ENCODE results near the gene P4HB.

The P4HB gene

GRCh38 chr17:81833921-81834830 lies 26.2 kb downstream of the P4HB start:
- ChIA-PET POLR2A (interaction anchor here (1.0 to 2.0 kb wide), 10 partner anchors 10 to 92 kb away, joined by 3 to 10 read pairs (median 4); partner anchors contain the start of gene P4HB), CTCF (interaction anchor here (0.7 to 3.0 kb wide), 5 partner anchors 12 to 104 kb away, joined by 3 to 12 read pairs (median 4); no protein-coding TSS in a partner anchor)
- peak overlapping the region; percentile 95 for H3K27ac ChIP-seq (ENCODE audit: extremely low read depth, low read depth, low read length)
- H3K36me3 ChIP-seq (ENCODE audit: control insufficient read depth in 2 of 2, insufficient read depth in 1 of 2, low read length in 2 of 2) = peaks cover 0 to 4% of the 10 kb centered on the region in 2 experiments; a peak in 1 of 3 replicates
- peak overlapping the region; percentile 77 for H3K4me3 ChIP-seq (ENCODE audit: low read depth, low read length)
- TF ChIP-seq ZNF221 (tag by site-specific recombination; IDR thresholded peaks at IDR 0.05; ENCODE audit: borderline replicate concordance) (no peak), EGR2 (tag by site-specific recombination; IDR thresholded peaks at IDR 0.05; ENCODE audit: low read depth) (peak; percentile 57; the same call in 1 of the 2 replicates), KLF16 (tag by site-specific recombination; IDR thresholded peaks at IDR 0.05) (no peak), ZNF341 (tag by site-specific recombination; IDR thresholded peaks at IDR 0.05; ENCODE audit: low read depth) (0 out of 2 replicates have a peak, but pooled peaks have one; percentile 26), ZNF335 (tag by site-specific recombination; conservative IDR thresholded peaks at IDR 0.05) (0 out of 2 replicates have a peak, but pooled peaks have one; percentile 15), ZFHX2 (tag by site-specific recombination; conservative IDR thresholded peaks at IDR 0.05) (peak; percentile 45), TRIM28 (IDR thresholded peaks at IDR 0.05; ENCODE audit: borderline replicate concordance, low read length) (no peak), ZNF623 (tag by site-specific recombination; IDR thresholded peaks at IDR 0.05) (0 out of 2 replicates have a peak, but pooled peaks have one; percentile 9), ZNF138 (tag by site-specific recombination; IDR thresholded peaks at IDR 0.05; ENCODE audit: borderline replicate concordance) (no peak)
- H3K9me3 ChIP-seq (ENCODE audit: control insufficient read depth, insufficient read depth, low read depth, low read length) = no peaks in the 10 kb centered on the region
- no peaks in the 10 kb centered on the region for H3K4me1 ChIP-seq (ENCODE audit: control insufficient read depth, insufficient read depth, low read length)

DNA sequence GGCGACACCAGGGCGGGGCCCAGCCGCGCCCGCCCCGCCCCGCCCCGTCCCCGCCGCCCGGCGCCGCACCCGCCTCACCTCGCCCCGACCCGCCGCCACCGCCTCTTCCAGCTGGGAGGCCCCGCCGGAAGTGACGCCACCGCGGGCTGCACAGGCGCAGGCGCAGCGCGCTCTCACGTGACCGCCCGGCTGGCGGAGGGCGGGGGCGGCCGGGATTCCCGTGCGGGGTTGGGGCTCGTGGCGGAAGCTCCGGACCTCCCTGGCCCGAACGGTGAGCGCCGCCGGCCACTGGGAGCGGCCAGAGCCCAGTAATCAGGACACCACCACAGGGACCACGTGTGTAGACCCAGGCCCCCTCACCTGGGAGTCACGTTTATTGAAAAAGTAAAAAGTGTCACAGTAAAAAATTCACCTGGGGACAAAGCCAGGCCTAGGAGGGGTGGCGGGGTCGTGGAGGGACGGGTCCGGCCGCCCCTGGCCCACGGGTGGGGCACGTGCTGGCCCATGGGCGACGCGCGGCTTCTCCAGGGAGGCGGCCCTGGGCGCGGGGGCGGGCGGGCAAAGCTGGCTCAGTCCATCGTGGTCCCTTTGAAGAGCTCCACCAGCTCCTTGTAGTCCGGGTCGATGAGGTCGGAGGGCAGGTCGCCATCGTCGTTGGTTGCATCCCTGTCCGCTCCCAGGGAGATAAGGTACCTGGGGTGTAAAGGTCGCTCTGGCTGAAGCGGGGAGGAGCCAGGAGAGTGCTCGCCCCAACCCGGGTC lies 27.0 kb downstream of the P4HB start, which contains the start of gene MCRIP1:
TSS of gene MCRIP1 (minus strand) at position 132 of the 761 bp plus-strand sequence. CDS start 8,785 bp downstream, outside the sequence.
- no peaks in the 10 kb centered on the region for H3K4me1 ChIP-seq (ENCODE audit: control insufficient read depth, insufficient read depth, low read length)
- CTCF ChIA-PET = interaction anchor here (0.5 to 3.0 kb wide), 6 partner anchors 11 to 99 kb away, joined by 3 to 12 read pairs (median 3); partner anchors contain the start of gene MAFG
- POLR2A ChIA-PET = interaction anchor here (0.6 to 2.0 kb wide), 26 partner anchors 8 to 265 kb away, joined by 3 to 10 read pairs (median 4); partner anchors contain the start of genes CENPX, DCXR, FASN and LRRC45
- TF ChIP-seq ZBTB26 (tag by site-specific recombination; optimal IDR thresholded peaks at IDR 0.05) (peak; percentile 57), KLF16 (tag by site-specific recombination; IDR thresholded peaks at IDR 0.05) (0 out of 2 replicates have a peak, but pooled peaks have one; percentile 15), ZNF280C (tag by site-specific recombination; IDR thresholded peaks at IDR 0.05) (no peak), ZNF626 (tag by site-specific recombination; IDR thresholded peaks at IDR 0.05) (no peak), KLF1 (tag by site-specific recombination; IDR thresholded peaks at IDR 0.05) (peak; percentile 65), GLIS2 (tag by site-specific recombination; IDR thresholded peaks at IDR 0.05) (peak; percentile 42; the same call in 1 of the 2 replicates), ZIC2 (tag by site-specific recombination; IDR thresholded peaks at IDR 0.05) (no peak), ZNF660 (tag by site-specific recombination; IDR thresholded peaks at IDR 0.05) (0 out of 2 replicates have a peak, but pooled peaks have one; percentile 15), EGR2 (tag by site-specific recombination; IDR thresholded peaks at IDR 0.05; ENCODE audit: low read depth) (peak; percentile 64), OSR2 (tag by site-specific recombination; IDR thresholded peaks at IDR 0.05) (0 out of 2 replicates have a peak, but pooled peaks have one; percentile 17), ZFP37 (tag by site-specific recombination; IDR thresholded peaks at IDR 0.05) (no peak), KLF10 (tag by site-specific recombination; IDR thresholded peaks at IDR 0.05) (peak; percentile 22; the same call in 1 of the 2 replicates), ZNF423 (tag by site-specific recombination; IDR thresholded peaks at IDR 0.05) (no peak), PBX3 (CRISPR knock-in tag; IDR thresholded peaks at IDR 0.05) (no peak; the same call in none of the 2 replicates), ZNF394 (tag by site-specific recombination; IDR thresholded peaks at IDR 0.05; ENCODE audit: borderline replicate concordance) (0 out of 2 replicates have a peak, but pooled peaks have one; percentile 32)
- TF ChIP-seq, protein P1, sequence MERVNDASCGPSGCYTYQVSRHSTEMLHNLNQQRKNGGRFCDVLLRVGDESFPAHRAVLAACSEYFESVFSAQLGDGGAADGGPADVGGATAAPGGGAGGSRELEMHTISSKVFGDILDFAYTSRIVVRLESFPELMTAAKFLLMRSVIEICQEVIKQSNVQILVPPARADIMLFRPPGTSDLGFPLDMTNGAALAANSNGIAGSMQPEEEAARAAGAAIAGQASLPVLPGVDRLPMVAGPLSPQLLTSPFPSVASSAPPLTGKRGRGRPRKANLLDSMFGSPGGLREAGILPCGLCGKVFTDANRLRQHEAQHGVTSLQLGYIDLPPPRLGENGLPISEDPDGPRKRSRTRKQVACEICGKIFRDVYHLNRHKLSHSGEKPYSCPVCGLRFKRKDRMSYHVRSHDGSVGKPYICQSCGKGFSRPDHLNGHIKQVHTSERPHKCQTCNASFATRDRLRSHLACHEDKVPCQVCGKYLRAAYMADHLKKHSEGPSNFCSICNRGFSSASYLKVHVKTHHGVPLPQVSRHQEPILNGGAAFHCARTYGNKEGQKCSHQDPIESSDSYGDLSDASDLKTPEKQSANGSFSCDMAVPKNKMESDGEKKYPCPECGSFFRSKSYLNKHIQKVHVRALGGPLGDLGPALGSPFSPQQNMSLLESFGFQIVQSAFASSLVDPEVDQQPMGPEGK (tag by site-specific recombination; IDR thresholded peaks at IDR 0.05) = peak; percentile 65

More for the DNA sequence above, 27.0 kb downstream of the P4HB start, which contains the start of gene MCRIP1:
- H3K4me3 ChIP-seq (ENCODE audit: low read depth, low read length) = peak within 1 kb of the TSS; percentile 77
- H3K9me3 ChIP-seq (ENCODE audit: control insufficient read depth, insufficient read depth, low read depth, low read length) = no peaks in the 10 kb centered on the region
- H3K27ac ChIP-seq (ENCODE audit: extremely low read depth, low read depth, low read length) = peak within 1 kb of the TSS; percentile 95
- H3K36me3 ChIP-seq (ENCODE audit: control insufficient read depth in 2 of 2, insufficient read depth in 1 of 2, low read length in 2 of 2) = peaks cover 0 to 4% of the 10 kb centered on the region in 2 experiments; a peak in 1 of 3 replicates

Measured in HEK293 (cell line).